Stimulated activated CD8-positive, alpha-beta memory T cell treated with anti-CD3 and anti-CD28 coated beads, Interleukin-7, amount 100 ng/mL, for 4 hours (primary cell): ENCODE data around the gene PALLD.
"Not testable (repeated sequence)": the region's sequence is repeated elsewhere in the genome, so short reads cannot be mapped to it uniquely, and the experiment has no call there.

Experiments used
- DNase-seq, 2 donors: peaks; one replicate each; pipeline ENCODE4 v3.0.0-alpha.2; 2020; ENCODE audit warnings: low read depth in 2 of 2

Gene PALLD

DNA sequence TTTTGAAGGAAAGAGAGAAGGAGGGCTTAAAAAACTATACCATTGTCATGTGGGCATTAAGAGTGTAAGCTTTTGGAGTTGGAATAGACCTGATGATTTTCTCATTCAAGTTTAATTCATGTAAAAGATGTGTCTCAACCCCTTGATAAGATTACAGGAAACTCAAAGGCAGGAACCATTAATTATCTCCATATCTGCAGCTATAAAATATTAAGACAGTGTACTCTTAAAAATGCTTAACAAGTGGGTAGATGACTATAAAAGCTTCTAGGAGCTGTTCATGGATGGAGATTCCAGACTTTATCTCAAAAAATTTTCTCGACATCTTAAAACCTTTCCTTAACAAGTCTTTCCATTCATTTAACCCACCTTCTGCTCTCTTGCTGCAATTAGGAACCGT is 208.3 kb downstream of the PALLD start:
- no peak for DNase-seq

- DNase-seq = no peak
Observed at GRCh38 chr4:168707205-168707604, 210.4 kb downstream of the PALLD start.

DNA sequence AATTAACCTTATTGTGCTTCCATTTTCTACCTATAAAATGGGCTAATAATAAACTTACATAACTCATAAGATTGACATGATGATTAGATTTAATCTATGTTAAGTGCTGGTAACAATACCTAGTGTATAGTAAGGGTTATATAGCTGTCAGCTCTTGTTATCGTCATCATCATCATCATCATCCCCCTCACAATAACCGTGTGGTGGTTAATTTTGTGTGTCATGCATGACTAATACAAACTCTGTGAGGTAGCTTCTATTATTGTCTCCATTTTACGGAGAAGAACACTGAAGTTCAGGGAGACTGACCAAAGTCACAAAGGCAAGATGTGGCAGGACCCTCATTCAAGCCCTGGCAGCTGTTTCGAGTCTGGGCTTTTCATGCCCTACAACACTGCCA is 211.3 kb downstream of the PALLD start:
- no peak for DNase-seq

GRCh38 chr4:168710353-168710946 is 213.6 kb downstream of the PALLD start:
- DNase-seq = no peak

DNA sequence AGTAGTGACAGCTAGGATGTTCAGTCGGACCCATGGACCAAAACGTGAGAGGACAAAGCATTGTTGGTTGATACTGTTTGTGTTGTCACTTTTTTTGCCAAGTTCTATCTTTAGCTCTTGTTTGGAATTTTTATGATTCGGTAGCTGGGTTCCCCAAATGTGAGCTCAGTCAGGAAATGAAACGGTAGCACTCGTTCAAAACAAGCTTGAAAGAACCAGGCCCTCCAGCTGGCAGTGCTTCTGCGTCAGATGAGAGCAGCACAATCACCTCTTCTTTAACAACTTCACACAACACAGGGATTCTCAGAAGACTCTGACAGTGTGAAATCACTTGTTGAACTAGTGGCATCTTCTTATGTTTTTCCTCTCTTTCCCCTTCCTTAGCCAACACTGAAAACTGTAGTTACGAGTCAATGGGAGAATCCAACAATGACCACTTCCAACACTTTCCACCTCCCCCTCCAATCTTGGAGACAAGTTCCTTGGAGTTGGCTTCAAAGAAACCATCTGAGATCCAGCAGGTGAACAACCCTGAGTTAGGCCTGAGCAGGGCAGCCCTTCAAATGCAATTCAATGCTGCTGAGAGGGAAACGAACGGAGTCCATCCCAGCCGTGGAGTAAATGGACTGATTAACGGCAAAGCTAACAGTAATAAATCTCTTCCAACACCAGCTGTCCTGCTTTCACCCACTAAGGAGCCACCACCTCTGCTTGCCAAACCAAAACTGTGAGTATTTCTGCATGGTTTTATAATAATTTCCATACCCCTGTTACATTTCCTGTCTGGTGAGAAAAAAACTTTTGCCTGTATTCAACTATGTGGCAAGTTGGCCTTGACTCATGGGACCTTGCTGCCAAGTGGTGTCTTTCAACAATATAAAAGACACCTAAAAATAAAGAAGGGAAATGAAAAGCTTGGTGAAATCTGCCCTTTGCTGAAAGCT is 214.6 kb downstream of the PALLD start:
- DNase-seq = no peak

DNA sequence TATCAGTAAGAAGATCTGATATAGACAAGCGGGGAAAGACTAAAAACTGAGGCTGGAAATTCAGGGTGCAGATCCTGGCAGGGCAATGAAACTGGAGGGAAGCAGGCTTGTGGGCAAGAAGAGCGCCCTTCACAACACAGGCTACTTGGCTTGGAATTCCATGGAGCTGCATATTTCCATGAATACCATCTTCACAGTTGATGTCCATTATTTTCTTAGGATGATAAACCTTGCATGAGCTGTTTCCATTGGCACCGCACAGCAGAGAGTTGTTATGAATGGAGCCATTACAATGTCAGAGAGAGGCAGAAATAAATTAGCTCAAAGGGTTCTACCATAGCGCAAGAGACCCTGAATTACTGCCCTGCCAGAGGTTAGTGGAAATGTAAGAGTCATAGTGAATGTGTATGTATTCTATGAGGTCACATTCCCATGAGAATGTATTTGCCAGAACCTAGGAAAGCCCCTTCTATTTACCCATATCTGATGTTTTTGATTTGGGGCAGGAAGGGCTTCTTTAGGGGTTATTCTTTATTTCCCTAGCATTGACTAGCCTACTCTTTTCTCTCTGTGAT is 215.6 kb downstream of the PALLD start:
- DNase-seq = no peak

DNA sequence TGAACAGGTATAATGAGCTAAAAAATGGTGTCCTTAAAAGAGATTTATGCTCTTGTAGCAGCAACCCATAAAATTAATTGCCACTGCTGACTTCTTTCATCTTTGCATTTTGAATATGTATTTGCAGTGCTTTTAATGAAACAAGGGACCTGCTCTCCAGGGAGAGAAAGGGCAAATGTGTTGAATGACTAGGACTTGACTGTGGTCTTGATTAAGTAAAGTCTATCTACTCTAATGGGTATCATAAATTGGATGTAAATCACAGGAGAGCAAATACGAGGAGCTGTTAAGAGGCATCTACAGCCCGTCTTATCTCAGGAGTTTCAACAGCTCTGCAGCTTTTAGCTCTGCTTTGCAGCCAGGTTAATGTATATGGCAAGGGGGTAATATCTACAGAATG is 216.4 kb downstream of the PALLD start:
- DNase-seq = no peak

GRCh38 chr4:168715896-168716295 is 219.0 kb downstream of the PALLD start:
- DNase-seq = no peak

DNA sequence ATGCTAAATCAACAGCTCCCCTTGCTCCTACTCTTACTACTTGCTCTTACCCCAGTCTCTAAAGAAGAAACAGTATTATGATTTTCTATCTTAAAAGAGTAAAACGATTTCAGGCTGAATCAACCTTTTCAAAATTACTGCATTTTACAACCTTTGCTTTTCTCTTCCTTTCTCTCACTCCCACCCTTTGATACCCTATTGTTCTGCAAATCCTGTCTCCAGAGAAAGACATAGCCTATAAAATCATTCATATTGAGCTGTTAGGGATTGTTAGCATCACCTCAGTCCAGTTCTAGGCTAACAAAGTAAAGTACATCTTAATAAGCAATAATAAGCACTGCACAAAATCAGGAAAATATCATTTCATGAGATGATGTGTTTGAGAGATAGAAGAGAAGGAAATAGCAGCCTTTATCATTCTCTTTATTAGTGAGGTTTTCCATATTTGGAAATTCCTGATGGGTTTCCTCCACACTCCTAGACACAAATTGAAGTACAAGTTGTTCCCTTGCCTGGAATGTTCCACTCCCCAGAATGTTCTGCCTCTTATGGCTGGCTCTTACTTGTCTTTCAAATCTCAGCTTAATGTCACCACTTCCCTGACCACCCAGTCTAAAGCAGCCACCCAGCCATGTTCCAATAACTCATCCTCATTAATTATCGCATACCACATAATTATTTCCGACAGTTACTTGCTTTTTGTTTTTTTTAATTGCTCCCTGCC is 219.7 kb downstream of the PALLD start:
- no peak for DNase-seq

DNA sequence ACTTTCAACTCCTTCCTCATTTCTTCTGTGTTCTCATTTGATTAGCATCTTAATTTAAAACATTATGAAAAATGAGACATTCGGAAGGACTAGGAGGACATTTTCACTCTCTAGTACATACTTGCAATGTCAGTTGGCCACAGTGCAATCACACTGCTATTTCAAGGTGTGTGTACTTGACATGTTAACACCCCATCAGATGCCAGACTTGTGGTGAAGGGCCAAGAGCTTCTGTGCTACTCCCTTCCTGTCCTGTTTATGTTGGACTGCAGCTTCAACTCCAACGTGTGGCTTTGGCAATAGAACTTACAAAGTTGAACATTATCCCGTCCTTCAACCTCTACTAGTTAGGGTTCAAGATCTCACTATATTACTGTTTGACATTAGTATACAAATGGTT is 221.0 kb downstream of the PALLD start:
- DNase-seq = no peak

- DNase-seq = no peak
Observed at GRCh38 chr4:168719725-168720124, 222.9 kb downstream of the PALLD start.

DNA sequence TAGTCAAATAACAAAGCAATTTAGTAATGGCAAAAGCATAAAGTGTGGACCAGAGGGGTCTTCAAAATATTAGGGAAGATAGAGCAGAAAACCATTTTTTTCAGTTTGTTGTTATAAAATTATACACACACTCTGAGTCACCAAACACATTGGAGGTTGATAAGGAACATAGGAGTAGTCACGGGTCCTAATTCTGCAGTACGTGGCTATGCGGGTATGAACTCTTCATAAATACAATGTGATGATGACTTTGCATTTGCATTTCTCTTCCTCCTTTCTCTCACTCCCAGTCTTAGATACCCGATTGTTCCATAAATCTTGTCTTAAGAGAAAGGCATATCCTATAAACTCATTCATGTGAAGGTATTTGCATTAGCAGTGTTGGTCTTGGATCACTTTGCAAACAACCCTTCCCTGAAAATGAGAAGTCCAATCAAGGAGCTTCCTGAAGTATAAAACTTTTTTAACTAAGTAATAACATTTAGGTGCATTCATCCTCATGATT is 223.6 kb downstream of the PALLD start:
- DNase-seq = no peak

GRCh38 chr4:168722391-168722790 is 225.5 kb downstream of the PALLD start:
- no peak for DNase-seq

- no peak for DNase-seq
Observed at GRCh38 chr4:168723020-168723419, 226.2 kb downstream of the PALLD start.

DNA sequence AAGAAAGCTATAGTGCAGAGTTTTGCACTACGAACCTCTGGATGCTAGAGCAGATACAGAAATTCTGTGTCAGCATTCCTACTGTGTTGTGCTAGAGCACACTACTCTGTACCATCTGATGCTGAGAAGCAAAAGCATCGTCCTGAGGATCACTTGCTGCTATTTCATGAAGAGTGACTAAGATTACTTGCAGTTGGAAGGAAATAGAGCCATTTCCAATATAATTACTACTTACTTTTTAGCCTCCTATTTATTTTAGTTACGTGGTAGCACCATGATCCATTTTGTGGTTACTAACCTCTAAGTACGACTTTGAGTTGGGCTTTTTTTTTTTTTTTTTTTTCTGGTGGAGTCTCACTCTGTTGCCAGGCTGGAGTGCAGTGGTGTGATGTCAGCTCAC is 226.7 kb downstream of the PALLD start:
- DNase-seq = no peak

DNA sequence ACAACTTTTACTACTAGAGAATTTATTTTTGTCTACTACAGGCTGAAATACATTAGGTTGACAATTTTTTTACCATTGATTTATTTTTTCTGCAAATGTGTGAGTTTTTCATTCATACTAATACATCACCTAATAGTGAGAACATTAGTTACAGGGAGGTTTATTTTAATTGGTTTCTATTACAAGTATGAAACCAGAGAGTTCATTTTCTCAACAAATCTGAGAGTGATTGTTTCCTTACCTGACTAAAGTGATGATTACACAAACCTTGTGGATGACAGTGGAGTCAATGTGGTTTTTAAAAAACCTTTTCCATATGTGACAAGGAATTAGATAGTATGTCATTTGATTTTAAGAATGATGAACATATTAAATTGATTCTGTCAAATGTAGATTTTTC is 227.4 kb downstream of the PALLD start:
- no peak for DNase-seq

- DNase-seq = no peak
Observed at GRCh38 chr4:168724686-168725411, 228.0 kb downstream of the PALLD start.

GRCh38 chr4:168725930-168726329 is 229.1 kb downstream of the PALLD start:
- no peak for DNase-seq

DNA sequence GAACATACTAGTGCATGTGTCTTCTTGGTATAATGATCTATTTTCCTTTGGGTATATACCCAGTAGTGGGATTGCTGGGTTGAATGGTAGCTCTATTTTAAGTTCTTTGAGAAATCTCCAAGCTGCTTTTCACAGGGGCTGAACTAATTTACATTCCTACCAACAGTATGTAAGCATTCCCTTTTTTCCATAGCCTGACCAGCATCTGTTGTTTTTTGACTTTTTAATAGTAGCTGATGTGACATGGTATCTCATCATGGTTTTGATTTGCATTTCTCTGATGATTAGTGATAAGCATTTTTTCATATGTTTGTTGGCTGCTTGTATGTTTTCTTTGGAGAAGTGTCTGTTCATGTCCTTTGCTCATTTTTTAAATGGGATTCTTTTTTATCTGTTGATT is 230.3 kb downstream of the PALLD start:
- DNase-seq = not testable (repeated sequence)

GRCh38 chr4:168731006-168731636 is 234.3 kb downstream of the PALLD start:
- DNase-seq = no peak
